Pancreas (tissue), 10 donors: ENCODE results near the gene DENND4C. TPM values are rescaled to one million over a fixed set of nuclear protein-coding genes. Genes with fewer than 3 reads are reported as not detected.

ENCODE experiments used
- ATAC-seq, 4 donors: fragments of 200-7000 bp; cut with Tn5 transposase; one replicate each; pipeline versions ENCODE4 v1.8.0 to v1.9.1; 2020; ENCODE audit warnings: mild to moderate bottlenecking in 4 of 4, moderate library complexity in 4 of 4
- DNase-seq, 6 donors: peaks; one replicate each; pipeline ENCODE4 v3.0.0-alpha.2; 2020
- FAIRE-seq: peaks from 2 replicates; lab custom pipeline; 2012; peaks lifted over from hg19 to GRCh38; lab: Jason Lieb, UNC
- H3K27ac ChIP-seq, 4 donors: fragments of 200-600 bp; sonication (generic); 1 replicate in 3 of 4; 2 replicates in 1 of 4; pipeline versions ENCODE4 v1.5.0 to v1.8.0; 2020
- H3K27me3 ChIP-seq, 4 donors: fragments of 200-600 bp; one replicate each; pipeline ENCODE4 v1.8.0; 2021
- H3K36me3 ChIP-seq, 3 donors: fragments of 200-600 bp; sonication (generic) in 1 of 3; one replicate each; pipeline versions ENCODE4 v1.5.0 to v1.8.0; 2020 to 2021
- H3K4me1 ChIP-seq, 3 donors: fragments of 200-600 bp; one replicate each; pipeline ENCODE4 v1.8.0; 2021
- H3K4me3 ChIP-seq, 4 donors: fragments of 200-600 bp; sonication (generic) in 2 of 4; one replicate each; pipeline versions ENCODE4 v1.5.0 to v1.8.0; 2020 to 2021
- H3K9me3 ChIP-seq, 4 donors: fragments of 200-600 bp; one replicate each; pipeline ENCODE4 v1.8.0; 2021
- CTCF ChIP-seq, 4 donors: fragments of 200-600 bp; sonication (generic) in 3 of 4; IDR thresholded peaks; one replicate each; pipeline versions ENCODE4 v1.5.0 to v1.8.0; 2021; ENCODE audit warnings: antibody characterized with exemption in 4 of 4
- WGBS, 2 donors: extraction: QIAGEN DNeasy Blood & Tissue Kit; methylation state at CpG; one replicate each; pipeline ENCODE4 v1.1.7; 2013; 5-methylcytosine and 5-hydroxymethylcytosine counted together
- intact Hi-C, 3 donors: fragments of 100-400 bp; cut with DNase I; formaldehyde crosslinking; loops; one replicate each; pipeline versions ENCODE4 v1.11.1 to v1.14.2; 2022
- polyA plus RNA-seq, 2 donors: library from polyadenylated mRNA; stranded (reverse); fragments of 200-250 nt; gene quantifications; one replicate each; pipeline ENCODE4 v1.2.3, GENCODE V29; 2013
- total RNA-seq, 6 donors: library from RNA; stranded (reverse); fragmentation: NEBNext Ultra II Directional in 4 of 6; extraction: Animal tissue kit (Norgen Biotek cat#: 25700) in 4 of 6; gene quantifications; one replicate each; pipeline versions ENCODE4 v1.2.1 to v1.2.4, GENCODE V29; 2021 to 2023
- donor health status: healthy with polysubstance abuse.
- donor health status: DM: no; HTN: no; CAD: no; lungs with moderate emphysema.
- donor health status: DM: no; HTN: no; CAD: no.
- donor health status: control.
- donor health status: control.
- donor health status: Bipolar disorder and iron deficiency.
- donor health status: DM: yes; HTN: yes; CAD: no.
- donor health status: DM: no; HTN: no; CAD: no.
- donor health status: DM: no; HTN: no; CAD: no.
- donor health status: DM: yes; HTN: yes; CAD: no.

Gene DENND4C
- total and polyA plus RNA-seq, 8 donors: 4.6 to 36.2 (median 17.9) TPM

- FAIRE-seq: no peak
- Histone ChIP-seq H3K4me1 (no peaks in the 10 kb centered on the region), H3K36me3 (peaks cover 0 to 27% (median 0%) of the 10 kb centered on the region in 3 donors), H3K9me3 (no peaks in the 10 kb centered on the region), H3K27ac (no peak overlapping the region), H3K4me3 (no peak overlapping the region), H3K27me3 (no peaks in the 10 kb centered on the region)
- 95% methylated on average over 2 of the region's 2 CpGs for WGBS, 2 donors
- no peak for DNase-seq
- no peak for TF ChIP-seq CTCF (IDR thresholded peaks at IDR 0.05)
- no peak for ATAC-seq
- intact Hi-C loops: no loop called here
These were observed 68.0 kb downstream of the DENND4C start for GRCh38 chr9:19298436-19299000.

GRCh38 chr9:19303216-19303615, 72.7 kb downstream of the DENND4C start:
- DNase-seq (no peak), FAIRE-seq (no peak), ATAC-seq (no peak)
- no peaks in the 10 kb centered on the region for H3K27me3 ChIP-seq
- 94 to 100% methylated on average over 1 of the region's 1 CpG for WGBS, 2 donors
- TF ChIP-seq CTCF (IDR thresholded peaks at IDR 0.05): no peak
- peaks cover 0 to 25% (median 0%) of the 10 kb centered on the region in 3 donors for H3K36me3 ChIP-seq
- intact Hi-C loops: no loop called here
- H3K9me3 ChIP-seq: no peaks in the 10 kb centered on the region
- no peak overlapping the region for H3K4me3 ChIP-seq
- H3K4me1 ChIP-seq: no peaks in the 10 kb centered on the region
- no peak overlapping the region for H3K27ac ChIP-seq

GRCh38 chr9:19306568-19306967, 76.1 kb downstream of the DENND4C start:
- H3K27me3 ChIP-seq: no peaks in the 10 kb centered on the region
- TF ChIP-seq CTCF (IDR thresholded peaks at IDR 0.05): no peak
- FAIRE-seq (no peak), ATAC-seq (no peak), DNase-seq (no peak)
- no peak overlapping the region for H3K27ac ChIP-seq
- peaks cover 0 to 12% (median 0%) of the 10 kb centered on the region in 3 donors for H3K36me3 ChIP-seq
- intact Hi-C loops: no loop called here
- no peaks in the 10 kb centered on the region for H3K9me3 ChIP-seq
- 96 to 99% methylated on average over 5 of the region's 5 CpGs for WGBS, 2 donors
- no peak overlapping the region for H3K4me3 ChIP-seq
- no peaks in the 10 kb centered on the region for H3K4me1 ChIP-seq

GRCh38 chr9:19310246-19310645, 79.8 kb downstream of the DENND4C start:
- Histone ChIP-seq H3K9me3 (no peaks in the 10 kb centered on the region), H3K36me3 (peaks cover 0 to 12% (median 0%) of the 10 kb centered on the region in 3 donors), H3K27me3 (no peaks in the 10 kb centered on the region), H3K27ac (no peak overlapping the region), H3K4me3 (no peak overlapping the region), H3K4me1 (no peaks in the 10 kb centered on the region)
- FAIRE-seq: no peak
- intact Hi-C loops: no loop called here
- WGBS, 2 donors: 98 to 99% methylated on average over 1 of the region's 1 CpG
- ATAC-seq: no peak
- DNase-seq: no peak
- no peak for TF ChIP-seq CTCF (IDR thresholded peaks at IDR 0.05)

- no peak for TF ChIP-seq CTCF (IDR thresholded peaks at IDR 0.05)
- H3K27me3 ChIP-seq: no peaks in the 10 kb centered on the region
- no peak for DNase-seq
- WGBS, 2 donors: 73% methylated on average over 3 of the region's 3 CpGs
- no peak for ATAC-seq
- intact Hi-C loops: no loop called here
- H3K4me3 ChIP-seq: no peak overlapping the region
- no peak overlapping the region for H3K27ac ChIP-seq
- H3K4me1 ChIP-seq: no peaks in the 10 kb centered on the region
- peaks cover 0 to 13% (median 0%) of the 10 kb centered on the region in 3 donors for H3K36me3 ChIP-seq
- FAIRE-seq: no peak
- H3K9me3 ChIP-seq: no peaks in the 10 kb centered on the region
These were observed 83.1 kb downstream of the DENND4C start for GRCh38 chr9:19313573-19313972.
